K562 (cell line): ENCODE data around the gene RASIP1. TPM values are rescaled to one million over a fixed set of nuclear protein-coding genes. Genes with fewer than 3 reads are reported as not detected.
A peak's percentile ranks its signal among the peaks of the same experiment; 100 is the strongest.

ENCODE experiments used
- CXXC5 ChIP-seq: fragments of 250-450 bp; sonication (Bioruptor Pico); IDR thresholded peaks from 2 replicates; pipeline ENCODE4 v1.8.0; 2022; ENCODE audit warnings: inconsistent platforms, mild to moderate bottlenecking, moderate library complexity
- MTA3 ChIP-seq: fragments of 450-650 bp; formaldehyde crosslinking; IDR thresholded peaks from 2 replicates; pipeline ENCODE4 v1.6.1; 2017; ENCODE audit warnings: mild to moderate bottlenecking, borderline replicate concordance
- NCOA4 ChIP-seq: fragments of 450-650 bp; IDR thresholded peaks from 2 replicates; pipeline ENCODE4 v1.6.1; 2018; ENCODE audit warnings: mild to moderate bottlenecking; ENCODE audit not compliant: partially characterized antibody
- SRF ChIP-seq, 2 experiments: fragments of 250-450, 450-650 bp in 1 of 2; sonication (Bioruptor Pico) in 1 of 2; sonication (generic) in 1 of 2; formaldehyde crosslinking; IDR thresholded peaks; 2 replicates each; pipeline versions ENCODE4 v1.5.0 to v1.5.1; 2020 to 2022; ENCODE audit warnings: mild to moderate bottlenecking in 1 of 2, missing genetic modification reagents in 1 of 2
- TAF7 ChIP-seq: fragments of 450-650 bp; IDR thresholded peaks from 2 replicates; pipeline ENCODE4 v1.6.1; 2016; ENCODE audit warnings: missing genetic modification characterization, missing compliant biosample characterization
- TCF3 ChIP-seq: sonication (generic); formaldehyde crosslinking; IDR thresholded peaks from 2 replicates; pipeline ENCODE4 v1.4.0; 2020; ENCODE audit warnings: mild to moderate bottlenecking, missing genetic modification reagents
- YY1 ChIP-seq, 3 experiments: IDR thresholded peaks; 2 replicates each; pipeline ENCODE4 v1.6.1; 2011; ENCODE audit warnings: low read length in 2 of 3, mild to moderate bottlenecking in 2 of 3, moderate library complexity in 2 of 3, borderline replicate concordance in 1 of 3, control low read depth in 1 of 3, low read depth in 1 of 3; ENCODE audit not compliant: insufficient read depth in 3 of 3, insufficient replicate concordance in 2 of 3, control insufficient read depth in 1 of 3, insufficient read length in 1 of 3; ENCODE audit errors: extremely low read depth in 1 of 3
- ZNF282 ChIP-seq: sonication (generic); formaldehyde crosslinking; IDR thresholded peaks from 2 replicates; pipeline ENCODE4 v1.8.1; 2023; ENCODE audit warnings: missing genetic modification reagents
- ZNF584 ChIP-seq: fragments of 200-800 bp; sonication (Bioruptor generic); IDR thresholded peaks from 2 replicates; pipeline ENCODE4 v1.6.1; 2016; ENCODE audit warnings: low read depth, mild to moderate bottlenecking, missing genetic modification characterization, missing compliant biosample characterization
- polyA plus RNA-seq, 8 experiments: library from polyadenylated mRNA; depleted of rRNA in 4 of 8; stranded (reverse) in 5 of 8; unstranded in 3 of 8; fragments of >200 nt; fragmentation: Nextera tagmentation in 2 of 8; fragmentation: Illumina TruSeq in 1 of 8; extraction: Ambion mirVana in 2 of 8; extraction: Trizol in 1 of 8; gene quantifications; 2 replicates each; pipeline versions ENCODE4 v1.2.1 to v1.2.3, GENCODE V29; 2011 to 2014; ENCODE audit warnings: inconsistent platforms in 1 of 8, missing spikeins in 1 of 8
- total RNA-seq, 7 experiments: library from RNA; depleted of rRNA in 6 of 7; stranded (reverse); fragments of >200 nt in 6 of 7; fragmentation: Illumina TruSeq in 2 of 7; extraction: Trizol in 2 of 7; gene quantifications; 2 replicates each; pipeline versions ENCODE4 v1.2.1 to v1.2.3, GENCODE V29; 2011 to 2021; ENCODE audit warnings: low replicate concordance in 1 of 7
- TF ChIP-seq, protein P1 (sequence below): fragments of 250-450 bp; sonication (Bioruptor Pico); IDR thresholded peaks from 2 replicates; pipeline ENCODE4 v1.4.0; 2020; ENCODE audit warnings: mild to moderate bottlenecking, moderate library complexity, borderline replicate concordance
- TF ChIP-seq, protein P2 (sequence below), 2 experiments: fragments of 150-350 bp in 1 of 2; IDR thresholded peaks; 2 replicates each; pipeline ENCODE4 v1.6.1; 2012 to 2016; ENCODE audit warnings: low read depth in 2 of 2, low read length in 2 of 2, mild to moderate bottlenecking in 1 of 2, moderate library complexity in 1 of 2
- TF ChIP-seq, protein P3 (sequence below): sonication (generic); formaldehyde crosslinking; IDR thresholded peaks from 2 replicates; pipeline ENCODE4 v1.5.0; 2020; ENCODE audit warnings: missing genetic modification reagents
- TF ChIP-seq, protein P4 (sequence below): sonication (generic); formaldehyde crosslinking; IDR thresholded peaks from 2 replicates; pipeline ENCODE4 v1.8.1; 2023; ENCODE audit warnings: mild to moderate bottlenecking, missing genetic modification reagents

RASIP1 gene
- total and polyA plus RNA-seq, 9 of the 15 experiments (the other 6 are each of a cell fraction or from before 2014, with no cell fraction given), result 0.20 to 4.7 (median 1.5) TPM

DNA sequence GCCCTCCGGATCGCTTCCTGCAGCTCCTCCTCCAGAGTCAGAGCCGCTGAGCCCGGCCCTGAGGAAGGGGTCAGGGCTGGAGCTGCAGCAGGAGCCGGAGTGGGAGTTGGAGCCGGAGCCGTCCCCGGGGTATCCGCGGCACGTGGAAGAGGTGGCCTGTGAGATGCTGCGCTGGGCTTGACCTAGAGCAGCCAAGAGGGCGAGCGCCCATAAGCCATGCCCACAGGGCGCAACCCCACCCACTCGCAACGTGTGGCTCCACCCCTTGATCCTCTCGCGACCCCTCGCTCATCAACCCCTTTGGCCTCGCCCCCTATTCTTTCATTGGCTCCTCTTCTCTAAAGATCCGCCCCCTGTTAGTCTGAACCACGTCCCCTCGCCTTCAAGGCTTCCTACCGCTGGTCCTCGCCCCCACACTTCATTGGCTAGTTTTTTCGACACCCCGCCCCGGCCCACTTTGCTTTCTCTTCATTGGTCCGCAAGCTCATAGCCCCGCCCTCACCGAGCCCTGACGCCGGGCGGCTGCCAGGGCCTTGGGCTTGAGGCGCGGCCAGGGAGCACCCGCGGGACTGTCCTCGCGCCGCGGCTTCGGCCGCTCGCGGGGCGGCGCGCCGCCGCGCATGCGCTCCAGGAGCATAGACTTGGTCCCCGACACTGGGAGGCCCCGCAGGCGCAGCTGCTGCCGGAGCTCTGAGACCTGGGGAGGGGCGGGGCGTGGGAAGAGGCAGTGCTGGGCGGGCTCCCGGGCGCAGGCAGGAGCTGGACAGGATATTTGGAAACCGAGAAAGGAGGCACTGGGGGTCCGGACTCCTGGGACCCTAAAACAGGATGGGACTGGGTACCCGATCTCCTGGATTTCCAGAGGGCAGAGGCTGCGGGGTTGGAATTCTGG, 26.3 kb downstream of the RASIP1 start (continued):
- TF ChIP-seq, protein P1, sequence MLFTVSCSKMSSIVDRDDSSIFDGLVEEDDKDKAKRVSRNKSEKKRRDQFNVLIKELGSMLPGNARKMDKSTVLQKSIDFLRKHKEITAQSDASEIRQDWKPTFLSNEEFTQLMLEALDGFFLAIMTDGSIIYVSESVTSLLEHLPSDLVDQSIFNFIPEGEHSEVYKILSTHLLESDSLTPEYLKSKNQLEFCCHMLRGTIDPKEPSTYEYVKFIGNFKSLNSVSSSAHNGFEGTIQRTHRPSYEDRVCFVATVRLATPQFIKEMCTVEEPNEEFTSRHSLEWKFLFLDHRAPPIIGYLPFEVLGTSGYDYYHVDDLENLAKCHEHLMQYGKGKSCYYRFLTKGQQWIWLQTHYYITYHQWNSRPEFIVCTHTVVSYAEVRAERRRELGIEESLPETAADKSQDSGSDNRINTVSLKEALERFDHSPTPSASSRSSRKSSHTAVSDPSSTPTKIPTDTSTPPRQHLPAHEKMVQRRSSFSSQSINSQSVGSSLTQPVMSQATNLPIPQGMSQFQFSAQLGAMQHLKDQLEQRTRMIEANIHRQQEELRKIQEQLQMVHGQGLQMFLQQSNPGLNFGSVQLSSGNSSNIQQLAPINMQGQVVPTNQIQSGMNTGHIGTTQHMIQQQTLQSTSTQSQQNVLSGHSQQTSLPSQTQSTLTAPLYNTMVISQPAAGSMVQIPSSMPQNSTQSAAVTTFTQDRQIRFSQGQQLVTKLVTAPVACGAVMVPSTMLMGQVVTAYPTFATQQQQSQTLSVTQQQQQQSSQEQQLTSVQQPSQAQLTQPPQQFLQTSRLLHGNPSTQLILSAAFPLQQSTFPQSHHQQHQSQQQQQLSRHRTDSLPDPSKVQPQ (CRISPR knock-in tag), result no peak
- TF ChIP-seq TCF3 (no peak), SRF (CRISPR knock-in tag; IDR thresholded peaks at IDR 0.05) (peak in 1 of 2 experiments; percentile 8; a peak in 1 of 4 replicates), ZNF282 (CRISPR knock-in tag) (no peak), CXXC5 (peak; percentile 79), YY1 (IDR thresholded peaks at IDR 0.05; ENCODE audit: borderline replicate concordance in 1 of 3, control insufficient read depth in 1 of 3, extremely low read depth in 1 of 3, insufficient read depth in 3 of 3, insufficient read length in 1 of 3, insufficient replicate concordance in 2 of 3, low read depth in 1 of 3, low read length in 2 of 3) (no peak), ZNF584 (CRISPR knock-in tag) (no peak), NCOA4 (no peak), MTA3 (peak; percentile 56; the same call in 1 of the 2 replicates), TAF7 (tag) (no peak)
- TF ChIP-seq, protein P2, sequence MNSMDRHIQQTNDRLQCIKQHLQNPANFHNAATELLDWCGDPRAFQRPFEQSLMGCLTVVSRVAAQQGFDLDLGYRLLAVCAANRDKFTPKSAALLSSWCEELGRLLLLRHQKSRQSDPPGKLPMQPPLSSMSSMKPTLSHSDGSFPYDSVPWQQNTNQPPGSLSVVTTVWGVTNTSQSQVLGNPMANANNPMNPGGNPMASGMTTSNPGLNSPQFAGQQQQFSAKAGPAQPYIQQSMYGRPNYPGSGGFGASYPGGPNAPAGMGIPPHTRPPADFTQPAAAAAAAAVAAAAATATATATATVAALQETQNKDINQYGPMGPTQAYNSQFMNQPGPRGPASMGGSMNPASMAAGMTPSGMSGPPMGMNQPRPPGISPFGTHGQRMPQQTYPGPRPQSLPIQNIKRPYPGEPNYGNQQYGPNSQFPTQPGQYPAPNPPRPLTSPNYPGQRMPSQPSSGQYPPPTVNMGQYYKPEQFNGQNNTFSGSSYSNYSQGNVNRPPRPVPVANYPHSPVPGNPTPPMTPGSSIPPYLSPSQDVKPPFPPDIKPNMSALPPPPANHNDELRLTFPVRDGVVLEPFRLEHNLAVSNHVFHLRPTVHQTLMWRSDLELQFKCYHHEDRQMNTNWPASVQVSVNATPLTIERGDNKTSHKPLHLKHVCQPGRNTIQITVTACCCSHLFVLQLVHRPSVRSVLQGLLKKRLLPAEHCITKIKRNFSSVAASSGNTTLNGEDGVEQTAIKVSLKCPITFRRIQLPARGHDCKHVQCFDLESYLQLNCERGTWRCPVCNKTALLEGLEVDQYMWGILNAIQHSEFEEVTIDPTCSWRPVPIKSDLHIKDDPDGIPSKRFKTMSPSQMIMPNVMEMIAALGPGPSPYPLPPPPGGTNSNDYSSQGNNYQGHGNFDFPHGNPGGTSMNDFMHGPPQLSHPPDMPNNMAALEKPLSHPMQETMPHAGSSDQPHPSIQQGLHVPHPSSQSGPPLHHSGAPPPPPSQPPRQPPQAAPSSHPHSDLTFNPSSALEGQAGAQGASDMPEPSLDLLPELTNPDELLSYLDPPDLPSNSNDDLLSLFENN (IDR thresholded peaks at IDR 0.05; ENCODE audit: low read depth in 2 of 2, low read length in 2 of 2), result no peak
- TF ChIP-seq, protein P3, sequence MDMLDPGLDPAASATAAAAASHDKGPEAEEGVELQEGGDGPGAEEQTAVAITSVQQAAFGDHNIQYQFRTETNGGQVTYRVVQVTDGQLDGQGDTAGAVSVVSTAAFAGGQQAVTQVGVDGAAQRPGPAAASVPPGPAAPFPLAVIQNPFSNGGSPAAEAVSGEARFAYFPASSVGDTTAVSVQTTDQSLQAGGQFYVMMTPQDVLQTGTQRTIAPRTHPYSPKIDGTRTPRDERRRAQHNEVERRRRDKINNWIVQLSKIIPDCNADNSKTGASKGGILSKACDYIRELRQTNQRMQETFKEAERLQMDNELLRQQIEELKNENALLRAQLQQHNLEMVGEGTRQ (CRISPR knock-in tag), result no peak
- TF ChIP-seq, protein P4, sequence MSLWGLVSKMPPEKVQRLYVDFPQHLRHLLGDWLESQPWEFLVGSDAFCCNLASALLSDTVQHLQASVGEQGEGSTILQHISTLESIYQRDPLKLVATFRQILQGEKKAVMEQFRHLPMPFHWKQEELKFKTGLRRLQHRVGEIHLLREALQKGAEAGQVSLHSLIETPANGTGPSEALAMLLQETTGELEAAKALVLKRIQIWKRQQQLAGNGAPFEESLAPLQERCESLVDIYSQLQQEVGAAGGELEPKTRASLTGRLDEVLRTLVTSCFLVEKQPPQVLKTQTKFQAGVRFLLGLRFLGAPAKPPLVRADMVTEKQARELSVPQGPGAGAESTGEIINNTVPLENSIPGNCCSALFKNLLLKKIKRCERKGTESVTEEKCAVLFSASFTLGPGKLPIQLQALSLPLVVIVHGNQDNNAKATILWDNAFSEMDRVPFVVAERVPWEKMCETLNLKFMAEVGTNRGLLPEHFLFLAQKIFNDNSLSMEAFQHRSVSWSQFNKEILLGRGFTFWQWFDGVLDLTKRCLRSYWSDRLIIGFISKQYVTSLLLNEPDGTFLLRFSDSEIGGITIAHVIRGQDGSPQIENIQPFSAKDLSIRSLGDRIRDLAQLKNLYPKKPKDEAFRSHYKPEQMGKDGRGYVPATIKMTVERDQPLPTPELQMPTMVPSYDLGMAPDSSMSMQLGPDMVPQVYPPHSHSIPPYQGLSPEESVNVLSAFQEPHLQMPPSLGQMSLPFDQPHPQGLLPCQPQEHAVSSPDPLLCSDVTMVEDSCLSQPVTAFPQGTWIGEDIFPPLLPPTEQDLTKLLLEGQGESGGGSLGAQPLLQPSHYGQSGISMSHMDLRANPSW (CRISPR knock-in tag), result no peak
